GM19324 (cell line): ENCODE data around the gene DNAJB4.
"Not testable (repeated sequence)": the region's sequence is repeated elsewhere in the genome, so short reads cannot be mapped to it uniquely, and the experiment has no call there.

Source experiments
- ATAC-seq: cut with Tn5 transposase; IDR thresholded peaks from one replicate; pipeline ENCODE4 v1.9.1; 2021; ENCODE audit warnings: mild to moderate bottlenecking, moderate library complexity; ENCODE audit not compliant: unreplicated experiment, low FRiP score

DNAJB4 gene

GRCh38 chr1:77989744-77990143 is 15.0 kb upstream of the DNAJB4 start:
- no peak for ATAC-seq

DNA sequence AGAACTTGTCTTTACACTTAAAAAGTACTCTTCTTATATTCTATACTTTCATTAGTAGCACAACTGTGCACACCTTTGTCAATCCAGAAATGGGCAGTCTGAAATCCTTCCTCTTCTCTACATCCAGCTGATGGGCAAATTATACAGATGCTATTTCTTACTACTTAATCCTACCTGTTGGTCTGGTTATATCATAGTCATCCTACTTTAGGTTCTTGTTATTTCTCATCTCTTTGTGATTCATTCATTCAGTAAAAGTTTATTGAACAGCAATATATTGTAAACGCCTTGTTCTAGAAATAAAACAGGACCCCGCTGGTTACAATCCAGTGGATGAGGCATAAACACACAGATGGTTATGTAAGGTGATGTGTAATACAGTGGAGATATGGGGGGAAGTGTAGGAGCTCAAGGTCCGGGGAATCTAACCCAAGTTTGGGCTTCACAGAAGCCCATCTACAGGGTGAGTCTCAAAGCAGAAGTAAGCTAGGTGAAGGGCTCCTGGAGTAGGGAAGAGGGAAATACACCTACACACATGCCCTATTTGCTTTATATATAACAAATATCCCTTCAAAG is 14.0 kb upstream of the DNAJB4 start:
- no peak for ATAC-seq

GRCh38 chr1:77991638-77992037 is 13.1 kb upstream of the DNAJB4 start:
- no peak for ATAC-seq

DNA sequence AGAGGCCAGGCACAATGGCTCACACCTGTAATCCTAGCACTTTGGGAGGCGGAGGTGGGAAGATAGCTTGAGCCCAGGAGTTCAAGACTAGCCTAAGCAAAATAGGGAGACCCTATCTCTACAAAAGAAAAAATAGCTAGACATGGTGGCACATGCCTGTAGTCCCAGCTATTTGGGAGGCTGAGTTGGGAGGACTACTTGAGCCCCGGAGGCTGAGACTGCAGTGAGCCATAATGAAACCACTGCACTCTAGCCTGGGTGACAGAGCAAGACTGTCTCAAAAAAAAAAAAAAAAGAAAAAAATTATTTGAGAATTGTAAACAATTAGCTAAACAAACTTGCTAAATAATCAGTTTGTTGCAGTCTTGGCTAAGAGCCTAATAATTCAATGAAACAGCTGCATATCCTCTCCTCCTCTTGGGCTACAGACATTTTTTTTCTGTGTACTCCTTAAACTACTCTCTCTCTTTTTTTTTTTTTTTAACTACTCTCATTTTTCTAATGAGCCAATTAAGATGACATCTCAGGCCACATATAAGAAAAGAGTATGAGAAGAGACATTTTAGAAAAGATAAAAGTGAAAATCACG is 10.5 kb upstream of the DNAJB4 start:
- no peak for ATAC-seq

- no peak for ATAC-seq
Observed at GRCh38 chr1:77996734-77997133, 8.0 kb upstream of the DNAJB4 start.

DNA sequence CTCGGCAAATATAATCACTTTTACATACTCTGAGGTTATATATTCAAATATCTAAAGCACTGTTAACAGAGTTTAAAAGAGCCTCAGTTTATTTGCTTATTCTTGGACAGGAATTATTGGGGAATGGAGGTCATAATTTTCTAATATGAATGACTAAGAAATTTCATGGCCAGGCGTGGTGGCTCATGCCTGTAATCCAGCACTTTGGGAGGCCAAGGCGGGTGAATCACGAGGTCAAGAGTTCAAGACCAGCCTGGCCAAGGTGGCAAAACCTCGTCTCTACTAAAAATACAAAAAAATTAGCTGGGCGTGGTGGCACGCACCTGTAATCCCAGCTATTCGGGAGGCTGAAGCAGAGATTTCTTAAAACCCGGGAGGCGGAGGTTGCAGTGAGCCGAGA is 4.2 kb upstream of the DNAJB4 start:
- ATAC-seq, result not testable (repeated sequence)

GRCh38 chr1:78003070-78003746 is 1.5 kb upstream of the DNAJB4 start:
- no peak for ATAC-seq

- peak; percentile 32 for ATAC-seq
Observed at GRCh38 chr1:78003882-78004718, 639 bp upstream of the DNAJB4 start.

DNA sequence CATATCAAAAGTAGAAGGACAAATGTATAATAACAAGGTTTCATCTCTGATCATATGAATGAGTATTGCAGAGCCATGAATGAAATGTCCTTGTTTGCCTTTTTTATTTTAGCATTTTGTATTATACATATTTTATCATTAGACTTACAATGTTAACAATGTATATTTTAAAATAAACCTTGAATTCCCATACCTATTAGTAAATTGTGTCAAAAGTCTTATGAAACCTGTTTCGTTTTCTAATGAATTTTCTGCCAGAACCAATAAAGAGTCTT is 646 bp downstream of the DNAJB4 start:
- no peak for ATAC-seq

- no peak for ATAC-seq
Observed at GRCh38 chr1:78005755-78006154, 1.0 kb downstream of the DNAJB4 start.

- ATAC-seq, result no peak
Observed at GRCh38 chr1:78006521-78006920, 1.8 kb downstream of the DNAJB4 start.

GRCh38 chr1:78007677-78008341 is 3.1 kb downstream of the DNAJB4 start:
- no peak for ATAC-seq

- no peak for ATAC-seq
Observed at GRCh38 chr1:78009276-78009675, 4.5 kb downstream of the DNAJB4 start.

DNA sequence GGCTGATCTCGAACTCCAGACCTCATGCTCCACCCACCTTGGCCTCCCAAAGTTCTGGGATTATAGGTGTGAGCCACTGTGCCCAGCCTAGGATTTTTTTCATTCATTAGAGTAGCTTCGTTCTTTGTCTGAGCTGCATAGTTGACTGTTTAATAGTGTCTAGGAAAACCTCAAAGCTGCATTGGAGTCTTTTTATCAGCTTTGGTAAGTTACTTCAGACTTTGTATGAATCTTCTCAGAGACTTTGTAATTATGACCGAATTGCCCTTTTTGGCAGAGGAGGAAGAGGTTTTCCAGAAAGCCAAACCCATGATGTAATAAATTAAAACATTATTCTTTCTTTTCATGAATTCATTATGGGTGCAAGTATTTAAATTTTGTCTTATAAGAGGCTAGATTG is 5.1 kb downstream of the DNAJB4 start:
- ATAC-seq, result no peak

- no peak for ATAC-seq
Observed at GRCh38 chr1:78011050-78011449, 6.3 kb downstream of the DNAJB4 start.

DNA sequence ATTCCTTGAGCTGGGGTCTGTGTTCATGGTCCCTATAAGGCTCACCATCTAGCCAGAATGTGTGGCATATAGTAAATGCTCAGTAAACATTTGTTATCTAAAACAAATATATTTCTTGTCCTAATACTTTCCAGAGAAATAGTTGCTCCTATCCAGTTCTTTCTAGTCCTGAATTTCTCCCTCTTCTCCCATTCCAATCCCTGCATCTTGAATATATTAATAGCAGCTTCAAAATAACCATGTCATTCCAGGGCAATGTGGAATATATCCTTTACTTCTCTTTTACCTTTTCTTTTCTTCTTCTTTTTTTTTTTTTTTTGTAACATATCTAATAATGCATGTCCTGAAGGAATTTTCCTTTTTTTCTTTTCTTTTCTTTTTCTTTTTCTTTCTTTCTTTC is 10.4 kb downstream of the DNAJB4 start:
- ATAC-seq, result no peak

DNA sequence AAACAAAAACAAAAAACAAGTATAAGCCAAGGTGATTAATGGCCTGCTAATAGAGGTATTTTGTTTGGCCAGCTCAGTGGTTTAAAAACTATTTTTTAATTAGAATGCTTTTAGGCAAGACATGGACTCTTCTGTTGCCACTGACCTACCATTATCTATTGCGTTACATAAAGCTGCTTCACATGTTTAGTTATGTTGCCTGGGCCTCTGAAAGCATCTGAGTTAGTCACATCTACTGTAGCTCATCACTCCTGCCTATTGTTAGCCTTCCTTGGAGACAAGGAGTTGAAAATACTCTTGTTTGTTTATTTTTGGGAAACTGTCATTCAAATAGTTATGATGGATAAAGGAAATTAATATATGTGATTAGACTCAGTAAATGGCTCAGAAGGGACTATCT is 14.3 kb downstream of the DNAJB4 start:
- no peak for ATAC-seq

- ATAC-seq, result not testable (repeated sequence)
Observed at GRCh38 chr1:78021134-78021533, 16.4 kb downstream of the DNAJB4 start.

- no peak for ATAC-seq
Observed at GRCh38 chr1:78029793-78030192, 25.1 kb downstream of the DNAJB4 start.

DNA sequence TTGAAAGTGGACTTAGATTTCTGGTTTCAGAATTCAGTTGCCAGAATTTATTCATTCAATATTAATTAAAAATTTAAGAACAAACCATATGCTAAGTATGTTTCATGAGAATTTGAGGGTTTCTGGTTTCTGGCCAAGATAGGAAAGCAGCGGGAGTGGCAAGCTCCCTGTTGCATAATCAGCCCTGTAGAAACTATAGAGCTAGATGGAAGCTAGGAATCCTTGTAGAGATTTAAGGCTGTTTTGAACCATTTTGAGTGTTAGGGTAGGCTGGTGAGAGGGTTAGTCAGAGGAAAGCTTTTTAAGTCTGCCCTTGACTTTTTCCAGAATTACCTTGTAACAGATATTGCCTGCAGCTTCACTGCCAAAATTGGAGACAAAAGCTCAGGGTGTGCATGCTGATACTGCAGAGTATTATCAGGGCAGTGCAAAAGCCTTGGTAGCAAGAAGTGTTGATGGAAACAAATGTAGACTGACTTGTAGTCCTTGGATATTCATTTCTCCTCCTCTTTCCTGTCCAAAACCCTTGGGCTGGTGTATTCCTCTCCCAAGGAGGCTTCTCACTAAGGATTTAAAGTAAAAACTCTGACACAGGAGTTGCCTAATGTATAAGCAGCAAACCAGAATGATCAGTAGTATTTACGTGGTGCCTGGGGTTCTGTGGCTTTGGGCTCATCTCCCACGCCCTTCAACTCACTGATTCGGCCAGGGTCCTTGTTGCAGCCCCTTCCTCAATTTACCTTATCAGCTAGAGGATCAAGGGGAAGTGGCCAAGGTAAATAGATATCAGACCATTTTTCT is 28.5 kb downstream of the DNAJB4 start:
- ATAC-seq, result no peak
